Measurements from ENCODE around the gene SLC38A2. TPM values are rescaled to one million over a fixed set of nuclear protein-coding genes. Genes with fewer than 3 reads are reported as not detected.

SLC38A2 gene
- total and polyA plus RNA-seq, 9 donors, result 124 to 390 (median 197) TPM

DNA sequence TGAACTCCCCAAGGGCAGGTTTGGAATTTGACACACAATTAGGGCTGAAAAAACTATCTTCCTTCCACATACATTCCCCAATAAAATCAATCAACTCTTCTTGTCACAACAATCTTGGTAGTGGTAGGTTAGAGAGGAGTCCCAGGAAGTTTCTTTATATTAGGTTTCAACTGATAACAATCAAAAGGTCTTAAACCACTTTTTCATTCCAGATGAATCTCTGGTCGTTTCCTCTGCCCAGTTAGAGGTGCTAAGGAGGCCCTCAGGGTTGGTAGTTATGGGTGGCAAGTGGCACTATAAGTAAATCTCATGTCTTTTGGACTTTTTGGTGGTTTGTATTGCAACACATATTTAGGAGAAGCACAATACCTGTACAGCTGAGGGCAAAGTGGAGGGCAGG is 1.7 kb upstream of the SLC38A2 start:
- TF ChIP-seq, protein P1, sequence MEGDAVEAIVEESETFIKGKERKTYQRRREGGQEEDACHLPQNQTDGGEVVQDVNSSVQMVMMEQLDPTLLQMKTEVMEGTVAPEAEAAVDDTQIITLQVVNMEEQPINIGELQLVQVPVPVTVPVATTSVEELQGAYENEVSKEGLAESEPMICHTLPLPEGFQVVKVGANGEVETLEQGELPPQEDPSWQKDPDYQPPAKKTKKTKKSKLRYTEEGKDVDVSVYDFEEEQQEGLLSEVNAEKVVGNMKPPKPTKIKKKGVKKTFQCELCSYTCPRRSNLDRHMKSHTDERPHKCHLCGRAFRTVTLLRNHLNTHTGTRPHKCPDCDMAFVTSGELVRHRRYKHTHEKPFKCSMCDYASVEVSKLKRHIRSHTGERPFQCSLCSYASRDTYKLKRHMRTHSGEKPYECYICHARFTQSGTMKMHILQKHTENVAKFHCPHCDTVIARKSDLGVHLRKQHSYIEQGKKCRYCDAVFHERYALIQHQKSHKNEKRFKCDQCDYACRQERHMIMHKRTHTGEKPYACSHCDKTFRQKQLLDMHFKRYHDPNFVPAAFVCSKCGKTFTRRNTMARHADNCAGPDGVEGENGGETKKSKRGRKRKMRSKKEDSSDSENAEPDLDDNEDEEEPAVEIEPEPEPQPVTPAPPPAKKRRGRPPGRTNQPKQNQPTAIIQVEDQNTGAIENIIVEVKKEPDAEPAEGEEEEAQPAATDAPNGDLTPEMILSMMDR (IDR thresholded peaks at IDR 0.05), result no peak
- TF ChIP-seq EP300 (IDR thresholded peaks at IDR 0.05) (no peak), POLR2A (IDR thresholded peaks at IDR 0.05) (no peak)
- no peak overlapping the region for H3K27ac ChIP-seq
- intact Hi-C loops (cut with DNase I), result loop anchor here in 3 of 4 donors (5.0 to 10.0 kb wide), 6 partner anchors 107 to 390 kb away; partner anchors contain the start of gene SLC38A1 (in 1 of the 3)
- no peaks in the 10 kb centered on the region for H3K27me3 ChIP-seq
- no peaks in the 10 kb centered on the region for H3K9me3 ChIP-seq
- no peak for DNase-seq
- 73 to 83% (median 82%) methylated on average over 1 of the region's 1 CpG for WGBS, 3 donors
- peaks cover 1% of the 10 kb centered on the region for H3K4me1 ChIP-seq (ENCODE audit: insufficient read depth)
- no peak overlapping the region for H3K4me3 ChIP-seq
- no peaks in the 10 kb centered on the region for H3K36me3 ChIP-seq

DNA sequence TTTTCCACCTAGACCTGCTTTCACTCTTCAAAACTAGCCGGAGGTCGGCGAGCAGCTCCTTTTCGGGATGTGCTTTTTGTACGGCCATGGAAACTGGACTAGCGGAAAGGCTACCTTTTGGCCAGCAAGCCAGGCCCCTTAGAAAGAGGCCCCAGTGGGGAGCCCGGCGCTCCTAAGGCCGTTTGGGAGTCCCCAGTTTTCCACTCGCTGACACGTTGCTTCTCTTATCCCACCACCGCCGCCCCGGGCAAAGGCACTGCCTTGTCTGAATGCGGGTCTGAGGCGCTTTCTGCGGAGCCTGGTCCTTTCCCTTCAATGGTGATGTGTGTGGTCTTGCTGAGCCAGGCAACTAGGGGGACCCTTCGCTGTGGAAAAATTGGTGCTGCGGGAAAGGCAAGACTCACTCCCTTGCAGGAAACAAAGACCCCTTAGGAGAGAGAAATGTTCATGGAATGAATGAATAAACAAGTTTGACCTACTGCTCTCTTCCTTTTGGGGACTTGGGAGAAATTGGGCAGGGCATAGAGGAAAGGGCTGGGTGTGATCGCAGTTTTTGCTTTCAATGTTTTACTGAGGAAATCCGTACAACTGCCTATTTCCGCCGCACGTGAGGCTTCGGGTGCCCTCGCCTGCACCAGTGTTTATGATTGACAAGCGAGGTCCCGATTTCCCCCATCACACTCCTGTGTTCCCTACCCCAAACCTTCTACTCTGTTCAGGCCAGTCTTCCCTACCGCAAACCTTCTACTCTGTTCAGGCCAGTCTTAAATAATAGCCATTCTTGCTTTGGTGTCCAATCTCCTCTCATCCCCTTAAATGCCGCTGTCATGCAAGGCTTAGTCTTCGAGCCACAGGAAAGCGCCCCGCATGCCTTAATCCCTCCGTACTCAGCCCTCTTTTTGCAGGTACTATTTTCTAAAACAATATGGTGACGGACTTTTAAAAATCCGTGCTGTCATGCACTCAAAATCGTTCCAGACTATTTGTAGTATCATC is 1.0 kb upstream of the SLC38A2 start:
- intact Hi-C loops (cut with DNase I), result loop anchor here in 3 of 4 donors (5.0 to 10.0 kb wide), 6 partner anchors 106 to 389 kb away; partner anchors contain the start of gene SLC38A1 (in 1 of the 3)
- peak overlapping the region; percentile 99 for H3K4me3 ChIP-seq
- no peaks in the 10 kb centered on the region for H3K27me3 ChIP-seq
- WGBS, 3 donors, result 22 to 25% (median 25%) methylated on average over 37 of the region's 37 CpGs
- DNase-seq, result peak; percentile 68 to 77 (median 71)
- peaks cover 3% of the 10 kb centered on the region for H3K4me1 ChIP-seq (ENCODE audit: insufficient read depth)
- TF ChIP-seq POLR2A (IDR thresholded peaks at IDR 0.05), result no peak
- TF ChIP-seq, protein P1 (IDR thresholded peaks at IDR 0.05), result peak in 2 of 3 donors; percentile 28 to 36
- H3K9me3 ChIP-seq, result no peaks in the 10 kb centered on the region
- peak overlapping the region; percentile 95 to 96 for H3K27ac ChIP-seq
- H3K36me3 ChIP-seq, result no peaks in the 10 kb centered on the region

DNA sequence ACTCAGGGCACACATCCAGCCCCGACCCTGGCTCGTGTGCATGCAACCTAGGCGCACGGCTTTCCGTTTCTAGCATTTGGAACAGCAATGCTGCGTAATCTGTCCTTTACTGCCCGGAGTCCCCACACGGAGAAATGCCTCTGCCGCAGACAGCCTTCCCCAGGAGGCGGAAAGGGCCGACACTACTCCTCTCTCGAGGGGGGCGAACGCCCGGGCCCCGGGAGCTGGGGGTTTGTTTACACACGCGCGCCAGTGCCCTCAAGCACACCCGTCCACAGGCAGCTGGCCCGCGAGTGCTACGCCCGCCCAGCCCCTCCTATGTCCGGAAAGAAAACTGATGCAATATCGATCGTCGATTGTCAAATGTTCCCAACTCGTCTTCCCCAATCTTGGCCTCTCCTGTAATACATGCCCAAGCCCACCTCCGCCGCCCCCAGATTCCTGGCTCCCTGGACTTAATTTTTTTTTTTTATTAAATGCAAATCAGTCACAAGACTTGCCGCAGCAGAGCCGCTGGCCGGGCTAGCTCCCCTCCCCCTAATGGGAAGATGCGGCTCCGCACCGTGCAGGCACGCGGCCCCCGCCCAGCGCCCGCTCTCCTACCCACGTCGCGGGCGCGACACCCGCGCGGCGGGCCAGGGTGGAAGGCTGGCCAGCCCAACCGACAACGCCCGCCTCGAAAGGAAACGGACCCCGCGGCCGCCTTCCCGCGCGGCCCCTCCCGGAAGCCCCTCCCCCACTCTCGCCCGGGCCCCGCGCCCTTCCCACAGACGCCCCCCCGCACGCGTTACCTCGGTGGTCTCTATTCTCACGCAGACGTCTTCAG is 642 bp downstream of the SLC38A2 start:
- TF ChIP-seq EP300 (IDR thresholded peaks at IDR 0.05) (no peak), POLR2A (IDR thresholded peaks at IDR 0.05) (no peak)
- TF ChIP-seq, protein P1 (IDR thresholded peaks at IDR 0.05), result peak in 1 of 3 donors; percentile 19
- Histone ChIP-seq H3K9me3 (no peaks in the 10 kb centered on the region), H3K4me3 (peak overlapping the region; percentile 99), H3K27ac (peak overlapping the region; percentile 90 to 96), H3K27me3 (no peaks in the 10 kb centered on the region), H3K36me3 (peaks cover 2% of the 10 kb centered on the region), H3K4me1 (ENCODE audit: insufficient read depth) (peaks cover 11% of the 10 kb centered on the region)
- WGBS, 3 donors, result 0% methylated on average over 70 to 74 of the region's 74 CpGs
- intact Hi-C loops (cut with DNase I), result loop anchor here in 3 of 4 donors (1.0 to 10.0 kb wide), 7 partner anchors 11 to 387 kb away; partner anchors contain the start of gene SLC38A1 (in 1 of the 3)
- DNase-seq, result peak; percentile 60 to 79 (median 73)
